Astrocyte of the hippocampus (primary cell): ENCODE data around the gene BICRA.
"Not testable (repeated sequence)": the region's sequence is repeated elsewhere in the genome, so short reads cannot be mapped to it uniquely, and the experiment has no call there.

Source experiments
- DNase-seq: peaks from one replicate; pipeline ENCODE4 v3.0.0; 2011; ENCODE audit warnings: low read depth, low spot score

BICRA gene

DNA sequence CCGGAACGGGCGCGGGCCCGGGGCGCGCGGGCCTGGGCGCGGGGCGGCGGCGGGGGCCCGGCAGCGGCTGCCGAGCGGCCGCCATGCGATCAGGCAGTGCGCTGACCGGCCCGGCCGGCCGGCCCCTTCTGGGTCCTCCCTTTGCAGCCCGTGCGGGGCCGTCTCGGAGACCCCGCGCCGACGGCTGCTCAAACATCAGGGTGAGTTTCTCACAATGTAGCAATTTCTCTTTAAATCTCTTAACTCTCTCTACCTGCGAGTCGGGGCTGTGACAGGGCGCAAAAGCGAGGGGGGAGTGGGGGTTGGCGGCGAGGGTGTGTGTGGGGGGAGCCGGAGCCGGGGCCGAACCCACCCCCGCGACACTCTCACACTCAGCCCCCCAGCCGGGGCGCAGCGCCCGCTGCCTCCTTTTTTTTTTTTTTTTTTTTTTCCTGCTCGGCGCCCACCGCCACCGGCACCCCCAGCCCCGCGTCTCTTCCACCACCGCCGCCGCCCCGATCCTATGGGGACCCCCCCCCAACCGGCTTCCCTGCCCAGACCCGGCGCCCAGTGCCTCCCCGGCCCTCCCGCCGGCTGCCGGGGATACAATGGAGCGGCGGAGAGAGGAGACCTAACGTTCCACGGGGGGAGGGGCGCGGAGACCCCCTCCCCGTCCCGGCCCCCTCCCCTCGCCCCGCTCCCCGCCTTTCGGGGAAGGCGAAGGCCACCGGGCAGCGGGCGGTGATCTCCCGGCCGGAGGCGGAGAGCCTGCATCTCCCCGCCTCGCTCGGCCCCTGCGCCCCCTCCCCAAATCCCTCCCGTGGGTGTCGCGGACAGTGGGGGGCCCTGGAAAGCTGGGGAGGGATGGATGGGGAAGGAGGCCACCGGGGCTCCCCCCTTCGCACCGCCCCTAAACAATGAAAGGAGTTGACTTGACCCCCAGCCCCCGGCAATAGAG lies at the start of gene BICRA:
BICRA (plus strand) TSS at position 166 of the 937 bp plus-strand sequence. CDS start 64,441 bp downstream, outside the sequence.
- peak; percentile 92 for DNase-seq

DNA sequence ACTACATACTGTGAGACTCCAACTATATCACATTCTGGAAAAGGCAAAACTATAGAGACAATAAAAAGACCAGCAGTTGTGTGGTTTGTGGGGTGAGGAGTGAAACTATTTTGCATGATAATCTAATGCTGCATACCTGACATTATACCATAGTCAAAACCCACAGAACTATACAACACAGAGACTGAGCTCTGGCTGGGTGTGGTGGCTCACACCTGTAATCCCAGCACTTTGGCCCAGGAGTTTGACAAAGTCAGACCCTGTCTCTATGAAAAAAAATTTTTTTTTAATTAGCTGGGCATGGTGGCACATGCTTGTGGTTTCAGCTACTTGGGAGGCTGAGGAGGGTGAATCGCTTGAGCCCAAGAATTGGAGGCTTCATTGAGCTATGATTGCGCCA lies 47.9 kb upstream of the BICRA start:
- peak; percentile 13 for DNase-seq

GRCh38 chr19:47561440-47562057 lies 47.4 kb upstream of the BICRA start:
- peak; percentile 30 for DNase-seq

DNA sequence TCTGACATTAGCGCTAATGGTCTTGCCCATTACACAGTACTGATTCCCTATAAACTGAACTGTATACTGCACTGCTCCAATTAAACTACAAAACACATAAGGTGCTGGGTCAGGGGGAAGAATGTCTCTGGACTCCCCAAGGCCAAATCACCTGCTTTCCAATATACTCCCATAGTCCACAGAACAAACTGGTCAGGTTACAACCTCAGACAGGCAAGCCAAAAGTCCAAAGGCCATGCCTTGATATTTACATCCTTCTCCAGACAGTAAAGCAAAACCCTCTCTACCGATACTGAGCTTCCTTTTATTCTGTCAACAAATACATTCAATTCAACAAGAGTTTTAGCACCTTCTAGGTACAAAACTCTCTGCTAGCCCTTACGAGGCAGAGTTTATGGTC lies 44.9 kb upstream of the BICRA start:
- DNase-seq = no peak

GRCh38 chr19:47569331-47569730 lies 39.6 kb upstream of the BICRA start:
- DNase-seq = no peak

- no peak for DNase-seq
Measured at GRCh38 chr19:47572635-47573034, 36.3 kb upstream of the BICRA start.

GRCh38 chr19:47573071-47574026 lies 35.6 kb upstream of the BICRA start, which contains the start of gene ZNF541:
ZNF541 (minus strand) TSS chr19:47573148; CDS start chr19:47555856, 17,292 bp downstream.
- DNase-seq = peak; percentile 71

DNA sequence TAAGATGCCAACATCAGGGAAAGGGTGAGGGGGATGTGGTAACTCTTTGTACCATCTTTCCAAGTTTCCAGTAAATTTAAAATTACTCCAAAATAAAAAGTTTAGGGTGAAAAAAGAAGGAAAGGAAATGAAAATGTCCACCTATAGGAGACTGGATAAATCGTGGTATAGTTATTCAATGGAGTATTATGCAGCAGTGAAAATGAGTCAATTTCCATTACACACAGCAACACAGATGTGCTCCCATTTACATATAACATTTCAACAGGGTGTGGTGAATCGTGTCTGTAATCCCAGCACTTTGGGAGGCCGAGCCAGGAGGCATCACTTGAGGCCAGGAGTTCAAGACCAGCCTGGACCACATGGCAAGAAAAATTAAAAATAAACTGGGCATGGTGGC lies 28.5 kb upstream of the BICRA start:
- DNase-seq = no peak

DNA sequence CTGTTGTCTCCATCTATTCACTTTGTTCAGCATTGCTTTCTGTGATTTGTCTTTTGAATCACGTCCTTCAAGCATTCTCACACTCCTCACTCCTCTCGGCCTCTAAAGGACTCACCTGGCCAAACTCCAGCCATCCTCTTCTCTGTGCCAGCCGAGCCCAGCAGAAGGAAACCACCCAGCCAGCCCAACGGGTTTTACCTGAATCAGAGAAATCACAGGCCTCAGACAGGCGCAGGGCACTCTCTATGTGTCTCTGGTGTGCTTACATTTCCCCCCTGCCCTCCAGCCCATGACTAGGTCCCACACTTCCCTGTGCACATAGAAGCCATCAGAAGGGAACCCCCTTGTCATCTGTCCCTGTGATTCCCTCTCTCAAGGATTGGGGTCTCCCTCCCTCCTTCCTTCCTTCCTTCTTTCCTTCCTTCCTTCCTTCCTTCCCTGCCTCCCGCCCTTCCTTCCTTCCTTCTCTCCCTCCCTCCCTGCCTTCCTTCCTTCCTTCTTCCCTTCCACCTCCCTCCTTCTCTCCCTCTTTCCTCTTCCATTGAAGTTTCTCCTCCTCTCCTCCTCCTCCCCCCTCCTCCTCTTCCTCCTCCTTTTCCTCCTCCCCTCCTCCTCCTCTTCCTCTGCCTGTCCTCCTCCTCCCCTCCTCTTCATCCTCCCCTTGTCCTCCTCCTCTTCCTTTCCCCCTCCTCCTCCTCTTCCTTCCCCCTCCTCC lies 27.2 kb upstream of the BICRA start:
- DNase-seq = no peak

- DNase-seq = peak; percentile 45
Measured at GRCh38 chr19:47582320-47582909, 26.5 kb upstream of the BICRA start.

DNA sequence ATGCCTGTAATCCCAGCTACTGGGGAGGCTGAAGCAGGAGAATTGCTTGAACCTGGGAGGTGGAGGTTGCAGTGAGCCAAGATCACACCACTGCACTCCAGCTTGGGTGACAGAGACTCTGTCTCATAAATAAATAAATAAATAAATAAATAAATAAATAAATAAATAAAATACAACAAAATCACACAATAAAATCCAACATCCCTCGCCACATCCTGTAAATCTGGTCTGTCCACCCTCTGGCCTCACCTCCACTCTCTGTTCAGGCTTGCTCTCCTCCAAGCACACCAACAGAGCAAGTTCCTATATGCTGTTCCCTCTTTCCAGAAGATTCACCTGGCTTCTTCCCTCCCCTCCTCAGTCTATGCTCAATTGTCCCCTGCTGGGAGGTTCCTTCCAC lies 25.8 kb upstream of the BICRA start:
- not testable (repeated sequence) for DNase-seq

DNA sequence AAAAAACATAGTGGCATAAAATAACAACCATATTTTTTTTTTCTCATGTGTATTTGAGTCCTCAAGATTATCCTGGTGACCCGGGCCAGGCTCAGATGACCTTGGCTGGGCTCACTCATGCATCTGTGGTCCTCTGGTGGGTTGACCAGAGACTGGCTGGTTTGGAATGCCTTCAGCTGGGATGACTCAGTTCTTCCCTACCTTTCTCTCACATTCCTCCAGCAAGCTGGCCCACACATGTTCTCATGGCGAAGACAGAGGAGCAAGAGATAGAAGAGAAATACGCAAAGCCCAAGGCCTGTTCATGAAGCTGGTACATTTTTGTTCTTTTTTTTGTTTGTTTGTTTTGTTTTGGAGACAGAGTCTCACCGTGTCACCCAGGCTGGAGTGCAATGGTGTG lies 21.6 kb upstream of the BICRA start:
- peak; percentile 19 for DNase-seq

DNA sequence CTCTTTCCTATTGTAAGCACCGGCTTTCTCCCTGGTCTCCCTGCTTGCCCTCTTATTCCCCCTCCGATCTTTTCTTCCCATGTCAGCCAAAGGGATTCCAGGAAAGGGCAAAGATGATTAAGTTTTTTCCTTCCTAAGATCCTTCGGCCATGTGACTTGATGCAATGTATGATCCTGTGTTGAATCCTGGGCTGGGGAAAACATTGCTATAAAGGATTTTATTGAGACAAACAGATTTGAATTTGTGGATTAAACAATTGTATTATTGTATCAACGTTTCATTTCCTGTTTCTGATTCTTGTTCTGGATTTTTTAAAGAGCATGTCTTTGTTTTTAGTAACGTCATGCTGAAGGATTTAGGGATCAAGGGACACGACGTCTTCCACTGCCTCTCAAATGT lies 19.1 kb upstream of the BICRA start:
- no peak for DNase-seq

DNA sequence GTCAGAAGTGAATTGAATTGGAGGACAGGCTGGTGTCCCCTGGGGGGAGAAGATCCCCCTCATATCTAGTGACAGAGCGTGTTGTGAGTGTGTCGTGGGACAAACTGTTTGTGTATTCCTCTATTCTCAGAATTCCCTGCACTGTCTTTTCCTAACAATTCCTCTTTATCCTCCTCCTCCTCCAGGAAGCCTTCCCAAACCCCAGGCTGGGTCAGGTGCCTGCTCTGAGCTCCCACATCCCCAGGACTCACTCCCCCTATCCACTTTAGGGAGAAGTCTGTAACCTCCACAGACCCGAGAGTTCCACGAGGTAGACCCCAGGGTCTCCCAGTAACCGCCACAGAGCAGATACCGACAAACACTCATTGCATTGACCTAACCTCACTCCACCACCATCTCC lies 15.1 kb upstream of the BICRA start:
- DNase-seq = no peak

DNA sequence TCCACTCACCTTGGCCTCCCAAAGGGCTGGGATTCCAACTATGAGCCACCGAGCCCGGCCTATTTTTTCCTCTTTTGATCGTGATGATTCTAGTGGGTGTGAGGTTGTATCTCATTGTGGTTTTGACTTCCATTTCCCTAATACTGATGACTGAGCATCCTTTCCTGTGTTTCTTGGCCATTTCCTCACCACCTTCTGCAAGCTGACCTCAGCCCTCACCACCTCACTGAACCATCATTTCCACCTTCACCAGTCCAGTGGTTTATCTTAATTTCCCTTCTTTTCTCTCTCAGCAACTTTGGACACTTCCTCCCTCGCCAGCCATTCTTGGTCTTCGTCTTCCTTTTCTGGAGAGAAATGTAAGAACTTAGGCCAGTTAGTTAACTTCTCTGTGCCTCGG lies 13.0 kb upstream of the BICRA start:
- no peak for DNase-seq

GRCh38 chr19:47598407-47599349 lies 10.3 kb upstream of the BICRA start:
- DNase-seq = peak; percentile 95

- DNase-seq = not testable (repeated sequence)
Measured at GRCh38 chr19:47599671-47600245, 9.2 kb upstream of the BICRA start.

- peak; percentile 100 for DNase-seq
Measured at GRCh38 chr19:47600246-47601179, 8.4 kb upstream of the BICRA start.
